IMR-90 (cell line): Measurements from ENCODE around the gene LRP1B. TPM values are rescaled to one million over a fixed set of nuclear protein-coding genes. Genes with fewer than 3 reads are reported as not detected.
A peak's percentile ranks its signal among the peaks of the same experiment; 100 is the strongest.

Source experiments
- ATAC-seq: fragments of 200-7000 bp; cut with Tn5 transposase; 2 replicates; pipeline ENCODE4 v1.9.1; 2020; ENCODE audit warnings: low read depth, mild to moderate bottlenecking, moderate library complexity
- BruUV-seq: library from RNA; stranded (reverse); fragments of 400-500 nt; replicated peaks from 2 replicates; lab custom pipeline; 2021; lab: Mats Ljungman, UMichigan
- CTCF ChIA-PET: fragments of 300-600 bp; formaldehyde crosslinking; extraction: SDS; loops from one replicate; lab custom pipeline; 2021; ENCODE audit warnings: antibody characterized with exemption; lab: Yijun Ruan, JAX
- POLR2A ChIA-PET: fragments of 300-600 bp; sonication (Branson Sonifier 250); formaldehyde crosslinking; loops from one replicate; lab custom pipeline; 2022; ENCODE audit warnings: antibody characterized with exemption; ENCODE audit not compliant: unreplicated experiment; lab: Charles Lee
- DNase-seq: peaks from one replicate; pipeline ENCODE4 v3.0.0; 2013
- H2AFZ ChIP-seq: replicated peaks from 2 replicates; pipeline ENCODE3; 2013; ENCODE audit warnings: low read length, mild to moderate bottlenecking; ENCODE audit not compliant: poor library complexity
- H2AK5ac ChIP-seq: 2 replicates; pipeline ENCODE4 v1.6.1; 2013; ENCODE audit warnings: low read depth, low read length, inconsistent platforms
- H2AK9ac ChIP-seq: replicated peaks from 2 replicates; pipeline ENCODE3; 2013; ENCODE audit warnings: mild to moderate bottlenecking, low read depth, low read length, moderate library complexity; ENCODE audit not compliant: poor library complexity
- H2BK120ac ChIP-seq: 2 replicates; pipeline ENCODE4 v1.6.1; 2013; ENCODE audit warnings: low read depth, low read length, inconsistent platforms
- H2BK15ac ChIP-seq: 3 replicates; pipeline ENCODE4 v1.6.1; 2013; ENCODE audit warnings: low read depth, low read length, inconsistent platforms
- H2BK20ac ChIP-seq: 2 replicates; pipeline ENCODE4 v1.6.1; 2013; ENCODE audit warnings: low read depth, mild to moderate bottlenecking, inconsistent platforms, low read length, moderate library complexity
- H2BK5ac ChIP-seq: 2 replicates; pipeline ENCODE4 v1.6.1; 2013; ENCODE audit warnings: mild to moderate bottlenecking, low read depth, low read length, inconsistent platforms; ENCODE audit not compliant: poor library complexity, severe bottlenecking
- H3K14ac ChIP-seq: replicated peaks from 2 replicates; pipeline ENCODE4 v1.6.1; 2013; ENCODE audit warnings: low read depth, low read length, inconsistent platforms
- H3K18ac ChIP-seq: 2 replicates; pipeline ENCODE4 v1.6.1; 2013; ENCODE audit warnings: low read depth, low read length, control low read depth
- H3K23ac ChIP-seq: 2 replicates; pipeline ENCODE4 v1.6.1; 2013; ENCODE audit warnings: low read depth, low read length, inconsistent platforms
- H3K27ac ChIP-seq: 2 replicates; pipeline ENCODE4 v1.5.1; 2013; ENCODE audit warnings: mild to moderate bottlenecking, control low read depth, low read length; ENCODE audit not compliant: insufficient read depth
- H3K27me3 ChIP-seq: 2 replicates; pipeline ENCODE4 v1.6.1; 2013; ENCODE audit warnings: low read length; ENCODE audit not compliant: control insufficient read depth, insufficient read depth
- H3K36me3 ChIP-seq: 2 replicates; pipeline ENCODE4 v1.6.1; 2013; ENCODE audit warnings: low read length, mixed read lengths; ENCODE audit not compliant: control insufficient read depth, insufficient read depth
- H3K4ac ChIP-seq: 2 replicates; pipeline ENCODE4 v1.6.1; 2013; ENCODE audit warnings: low read depth, low read length, inconsistent platforms
- H3K4me1 ChIP-seq: 2 replicates; pipeline ENCODE4 v1.6.1; 2013; ENCODE audit warnings: low read length, mixed read lengths; ENCODE audit not compliant: control insufficient read depth, insufficient read depth
- H3K4me2 ChIP-seq: 2 replicates; pipeline ENCODE4 v1.6.1; 2013; ENCODE audit warnings: low read depth, mild to moderate bottlenecking, control low read depth, low read length, moderate library complexity
- H3K4me3 ChIP-seq: 2 replicates; pipeline ENCODE4 v1.5.1; 2013; ENCODE audit warnings: low read depth, mild to moderate bottlenecking, control low read depth, low read length, moderate library complexity; ENCODE audit not compliant: insufficient read depth
- H3K56ac ChIP-seq: 2 replicates; pipeline ENCODE4 v1.6.1; 2013; ENCODE audit warnings: low read length, inconsistent platforms; ENCODE audit not compliant: insufficient read depth; ENCODE audit errors: extremely low read depth
- H3K79me1 ChIP-seq, 2 experiments: 2 replicates each; pipeline ENCODE4 v1.6.1; 2013; ENCODE audit warnings: low read length in 2 of 2, inconsistent platforms in 1 of 2, low read depth in 1 of 2
- H3K9ac ChIP-seq: 2 replicates; pipeline ENCODE4 v1.6.1; 2013; ENCODE audit warnings: low read depth, low read length, control low read depth
- H3K9me1 ChIP-seq: 2 replicates; pipeline ENCODE4 v1.6.1; 2013; ENCODE audit warnings: low read length, inconsistent platforms; ENCODE audit not compliant: insufficient read depth
- H3K9me3 ChIP-seq: 2 replicates; pipeline ENCODE4 v1.6.1; 2013; ENCODE audit warnings: low read length; ENCODE audit not compliant: control insufficient read depth, insufficient read depth
- H4K20me1 ChIP-seq: 2 replicates; pipeline ENCODE4 v1.6.1; 2013; ENCODE audit warnings: low read length, inconsistent platforms; ENCODE audit not compliant: insufficient read depth
- H4K5ac ChIP-seq: 2 replicates; pipeline ENCODE4 v1.6.1; 2013; ENCODE audit warnings: mild to moderate bottlenecking, low read depth, low read length, control low read depth
- H4K8ac ChIP-seq, 2 experiments: 2 replicates each; pipeline ENCODE4 v1.6.1; 2013; ENCODE audit warnings: low read depth in 2 of 2, low read length in 2 of 2, control low read depth in 1 of 2, inconsistent platforms in 1 of 2
- H4K91ac ChIP-seq: 2 replicates; pipeline ENCODE4 v1.6.1; 2013; ENCODE audit warnings: low read depth, low read length, inconsistent platforms; ENCODE audit not compliant: insufficient read depth
- CEBPB ChIP-seq: IDR thresholded peaks from 2 replicates; pipeline ENCODE4 v1.6.1; 2012; ENCODE audit warnings: low read depth, low read length, improper control_type of control experiment
- FOS ChIP-seq: fragments of 150-350 bp; IDR thresholded peaks from 2 replicates; pipeline ENCODE4 v1.6.1; 2016; ENCODE audit warnings: low read depth, low read length
- NFE2L2 ChIP-seq: fragments of 150-350 bp; IDR thresholded peaks from 2 replicates; pipeline ENCODE4 v1.6.1; 2016; ENCODE audit warnings: low read depth, mild to moderate bottlenecking, low read length
- POLR2A ChIP-seq: IDR thresholded peaks from 2 replicates; pipeline ENCODE4 v1.6.1; 2012; ENCODE audit warnings: mild to moderate bottlenecking, low read depth, low read length
- RCOR1 ChIP-seq: IDR thresholded peaks from 2 replicates; pipeline ENCODE4 v1.6.1; 2012; ENCODE audit warnings: mild to moderate bottlenecking, low read length, improper control_type of control experiment; ENCODE audit not compliant: insufficient replicate concordance
- RFX5 ChIP-seq: IDR thresholded peaks from 2 replicates; pipeline ENCODE4 v1.8.0; 2012; ENCODE audit warnings: low read depth, mild to moderate bottlenecking, low read length, moderate library complexity
- WGBS, 2 experiments: methylation state at CpG; one replicate each; pipeline versions ENCODE4 v1.1.5 to v1.1.7; 2013; ENCODE audit warnings: missing lambda C conversion rate in 2 of 2; ENCODE audit not compliant: insufficient read length in 1 of 2; ENCODE audit errors: extremely low coverage in 2 of 2; 5-methylcytosine and 5-hydroxymethylcytosine counted together
- dilution Hi-C: fragments of 300-500 bp; cut with HindIII; formaldehyde crosslinking; loops from one replicate; pipeline ENCODE4 v1.14.3; 2018; ENCODE audit warnings: low sequenced_read_pairs; ENCODE audit not compliant: unreplicated experiment
- in situ Hi-C: fragments of 300-500 bp; cut with MboI; formaldehyde crosslinking; loops from 3 replicates; pipeline ENCODE4 v1.14.3; 2019; ENCODE audit warnings: low sequenced_read_pairs, inconsistent platforms, mixed read lengths
- intact Hi-C: fragments of 100-400 bp; cut with micrococcal nuclease; formaldehyde crosslinking; loops from 2 replicates; pipeline ENCODE4 v1.10.0; 2022
- polyA plus RNA-seq, 3 experiments: library from polyadenylated mRNA; depleted of rRNA; stranded (reverse); fragments of >200 nt; gene quantifications; 2 replicates each; pipeline ENCODE4 v1.2.3, GENCODE V29; 2012; ENCODE audit warnings: low replicate concordance in 1 of 3
- total RNA-seq: library from RNA; depleted of rRNA; stranded (reverse); fragments of >200 nt; gene quantifications from 2 replicates; pipeline ENCODE4 v1.2.3, GENCODE V29; 2012
- TF ChIP-seq, protein P1 (sequence below): fragments of 150-350 bp; IDR thresholded peaks from 2 replicates; pipeline ENCODE4 v1.6.1; 2017; ENCODE audit warnings: mild to moderate bottlenecking, antibody characterized with exemption, low read length, low read depth

The LRP1B gene
- total and polyA plus RNA-seq, 2 of the 4 experiments (the other 2 are of a cell fraction), result under 0.01 to 0.02 TPM

GRCh38 chr2:141508806-141509595 is 621.8 kb downstream of the LRP1B start:
- ATAC-seq (peak; percentile 59), DNase-seq (peak; percentile 8)
- intact Hi-C loops (no loop called here), dilution Hi-C loops (no loop called here), in situ Hi-C loops (no loop called here)
- peak overlapping the region; percentile 94; the same call in 1 of the 2 replicates for H3K18ac ChIP-seq
- no peaks in the 10 kb centered on the region for H3K9me1 ChIP-seq
- no peaks in the 10 kb centered on the region for H3K9me3 ChIP-seq
- H3K79me1 ChIP-seq, result no peaks in the 10 kb centered on the region
- WGBS, 2 experiments, result no CpG with 5 or more reads among the region's 5 CpGs
- H4K91ac ChIP-seq, result no peak overlapping the region
- H3K4me3 ChIP-seq, result no peak overlapping the region
- no peaks in the 10 kb centered on the region for H3K36me3 ChIP-seq
- H4K20me1 ChIP-seq, result no peaks in the 10 kb centered on the region
- TF ChIP-seq NFE2L2 (no peak), POLR2A (no peak), RFX5 (no peak), CEBPB (no peak), RCOR1 (no peak), FOS (no peak)
- TF ChIP-seq, protein P1, sequence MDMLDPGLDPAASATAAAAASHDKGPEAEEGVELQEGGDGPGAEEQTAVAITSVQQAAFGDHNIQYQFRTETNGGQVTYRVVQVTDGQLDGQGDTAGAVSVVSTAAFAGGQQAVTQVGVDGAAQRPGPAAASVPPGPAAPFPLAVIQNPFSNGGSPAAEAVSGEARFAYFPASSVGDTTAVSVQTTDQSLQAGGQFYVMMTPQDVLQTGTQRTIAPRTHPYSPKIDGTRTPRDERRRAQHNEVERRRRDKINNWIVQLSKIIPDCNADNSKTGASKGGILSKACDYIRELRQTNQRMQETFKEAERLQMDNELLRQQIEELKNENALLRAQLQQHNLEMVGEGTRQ, result no peak
- no peak overlapping the region for H3K9ac ChIP-seq
- peak overlapping the region; percentile 53; the same call in 1 of the 2 replicates for H3K4me2 ChIP-seq
- no peak overlapping the region for H2AK5ac ChIP-seq
- H3K4ac ChIP-seq, result peak overlapping the region; percentile 85
- H3K27ac ChIP-seq, result no peak overlapping the region
- H2BK15ac ChIP-seq, result peak overlapping the region; percentile 65; the same call in 1 of the 3 replicates
- H3K27me3 ChIP-seq, result no peaks in the 10 kb centered on the region
- peak overlapping the region; percentile 92; the same call in 1 of the 2 replicates for H4K5ac ChIP-seq
- peak overlapping the region; percentile 77; the same call in 1 of the 2 replicates for H3K14ac ChIP-seq
- H2BK20ac ChIP-seq, result peak overlapping the region; percentile 86; the same call in 1 of the 2 replicates
- POLR2A ChIA-PET, result interaction anchor here (0.7 kb wide), 1 partner anchor 625 kb away, joined by 4 read pairs; no protein-coding TSS in a partner anchor
- CTCF ChIA-PET, result no interaction called here
- peak overlapping the region; percentile 87 for H2BK120ac ChIP-seq
- H2AK9ac ChIP-seq, result no peak overlapping the region
- H2AFZ ChIP-seq, result no peak overlapping the region
- peak overlapping the region; percentile 87 for H2BK5ac ChIP-seq
- 0 out of 4 replicates have a peak overlapping the region, but pooled peaks of 1 of the 2 experiments have one; percentile 32 for H4K8ac ChIP-seq
- no peak overlapping the region for H3K56ac ChIP-seq
- H3K4me1 ChIP-seq, result peaks cover 2% of the 10 kb centered on the region; the same call in 1 of the 2 replicates
- BruUV-seq, result no TSS peak
- 0 out of 2 replicates have a peak overlapping the region, but pooled peaks have one; percentile 64 for H3K23ac ChIP-seq
